ENCODE data around the gene PTTG1. TPM values are rescaled to one million over a fixed set of nuclear protein-coding genes. Genes with fewer than 3 reads are reported as not detected.
A peak's percentile ranks its signal among the peaks of the same experiment; 100 is the strongest.

The PTTG1 gene
- total and polyA plus RNA-seq, 2 of the 4 experiments (the other 2 are of a cell fraction) = 98.6 to 118 TPM

- no peak overlapping the region for H4K5ac ChIP-seq (ENCODE audit: low read depth, low read length)
- intact Hi-C loops (cut with micrococcal nuclease) (no loop called here), in situ Hi-C loops (cut with MboI; ENCODE audit: low sequenced_read_pairs) (no loop called here), dilution Hi-C loops (cut with HindIII; ENCODE audit: low sequenced_read_pairs, unreplicated experiment) (no loop called here)
- DNase-seq = peak; percentile 93
- peak overlapping the region; percentile 6; the same call in 1 of the 3 replicates for H2BK15ac ChIP-seq (ENCODE audit: low read depth, low read length)
- H2AK9ac ChIP-seq (replicated peaks; ENCODE audit: low read depth, low read length, poor library complexity) = peak overlapping the region; percentile 13
- H4K8ac ChIP-seq (ENCODE audit: low read depth in 2 of 2, low read length in 2 of 2) = peak overlapping the region in 1 of 2 experiments; percentile 49; a peak in 1 of 4 replicates
- peak overlapping the region; percentile 73; the same call in 1 of the 2 replicates for H2AK5ac ChIP-seq (ENCODE audit: low read depth, low read length)
- no peak overlapping the region for H3K14ac ChIP-seq (replicated peaks; ENCODE audit: low read depth, low read length)
- no peaks in the 10 kb centered on the region for H3K79me1 ChIP-seq (ENCODE audit: low read depth in 1 of 2, low read length in 2 of 2)
- H3K36me3 ChIP-seq (ENCODE audit: control insufficient read depth, insufficient read depth, low read length) = no peaks in the 10 kb centered on the region
- no TSS peak for BruUV-seq (replicated peaks)
- H3K9ac ChIP-seq (ENCODE audit: low read depth, low read length) = no peak overlapping the region
- CTCF ChIA-PET = interaction anchor here (0.6 to 2.7 kb wide), 3 partner anchors 11 to 1001 kb away, joined by 3 to 9 read pairs (median 4); no protein-coding TSS in a partner anchor
- peak; percentile 55 for ATAC-seq (ENCODE audit: low read depth)
- WGBS, 2 experiments (ENCODE audit: extremely low coverage in 2 of 2, insufficient read length in 1 of 2) = no CpG with 5 or more reads among the region's 7 CpGs
- POLR2A ChIA-PET (ENCODE audit: unreplicated experiment) = no interaction called here
- no peak overlapping the region for H3K56ac ChIP-seq (ENCODE audit: extremely low read depth, insufficient read depth, low read length)
- H3K18ac ChIP-seq (ENCODE audit: low read depth, low read length) = peak overlapping the region; percentile 35; the same call in 1 of the 2 replicates
- H3K4ac ChIP-seq (ENCODE audit: low read depth, low read length) = peak overlapping the region; percentile 53
- no peak overlapping the region for H2BK5ac ChIP-seq (ENCODE audit: low read depth, low read length, poor library complexity, severe bottlenecking)
- H3K23ac ChIP-seq (ENCODE audit: low read depth, low read length) = no peak overlapping the region
- H3K4me2 ChIP-seq (ENCODE audit: low read depth, low read length) = peak overlapping the region; percentile 23; the same call in 1 of the 2 replicates
- H4K91ac ChIP-seq (ENCODE audit: insufficient read depth, low read depth, low read length) = peak overlapping the region; percentile 65; the same call in 1 of the 2 replicates
- no peaks in the 10 kb centered on the region for H3K9me3 ChIP-seq (ENCODE audit: control insufficient read depth, insufficient read depth, low read length)
- no peak overlapping the region for H3K27ac ChIP-seq (ENCODE audit: insufficient read depth, low read length)
- H3K4me1 ChIP-seq (ENCODE audit: control insufficient read depth, insufficient read depth, low read length) = peaks cover 14% of the 10 kb centered on the region
- H4K20me1 ChIP-seq (ENCODE audit: insufficient read depth, low read length) = no peaks in the 10 kb centered on the region
- no peaks in the 10 kb centered on the region for H3K27me3 ChIP-seq (ENCODE audit: control insufficient read depth, insufficient read depth, low read length)
- H3K9me1 ChIP-seq (ENCODE audit: insufficient read depth, low read length) = peaks cover 3% of the 10 kb centered on the region; the same call in 1 of the 2 replicates
- no peak overlapping the region; the same call in 1 of the 2 replicates for H2BK20ac ChIP-seq (ENCODE audit: low read depth, low read length)
- H2BK120ac ChIP-seq (ENCODE audit: low read depth, low read length) = peak overlapping the region; percentile 44; the same call in 1 of the 2 replicates
- no peak overlapping the region for H2AFZ ChIP-seq (replicated peaks; ENCODE audit: low read length, poor library complexity)
- TF ChIP-seq MAFK (IDR thresholded peaks at IDR 0.05; ENCODE audit: low read depth, low read length) (no peak), CEBPB (IDR thresholded peaks at IDR 0.05; ENCODE audit: low read depth, low read length) (peak; percentile 99), USF2 (IDR thresholded peaks at IDR 0.05; ENCODE audit: low read depth, low read length) (no peak), CTCF (conservative IDR thresholded peaks at IDR 0.05; ENCODE audit: low read depth, low read length) (no peak)
- no peak overlapping the region for H3K4me3 ChIP-seq (ENCODE audit: insufficient read depth, low read depth, low read length)
Observed at GRCh38 chr5:160463740-160464465, 42.2 kb downstream of the PTTG1 start.

All from IMR-90 (cell line).